Right ventricle myocardium superior (tissue), 1 donor: ENCODE measurements around the gene AP2B1. TPM values are rescaled to one million over a fixed set of nuclear protein-coding genes. Genes with fewer than 3 reads are reported as not detected.
"Not testable (repeated sequence)": the region's sequence is repeated elsewhere in the genome, so short reads cannot be mapped to it uniquely, and the experiment has no call there.

ENCODE experiments used
- ATAC-seq: fragments of 200-7000 bp; cut with Tn5 transposase; one replicate; pipeline ENCODE4 v1.9.1; 2020; ENCODE audit warnings: mild to moderate bottlenecking; ENCODE audit not compliant: poor library complexity
- DNase-seq: peaks from one replicate; pipeline ENCODE4 v3.0.0-alpha.2; 2020
- intact Hi-C: fragments of 100-400 bp; cut with DNase I; formaldehyde crosslinking; loops from one replicate; pipeline ENCODE4 v1.11.2; 2022
- total RNA-seq: library from RNA; stranded (reverse); fragmentation: NEBNext Ultra II Directional; extraction: Animal tissue kit (Norgen Biotek cat#: 25700); gene quantifications from one replicate; pipeline ENCODE4 v1.2.1, GENCODE V29; 2021
- donor health status: DM: no; HTN: yes; CAD: no; lungs with severe emphysema.

AP2B1 gene
- total RNA-seq, 1 donor from 2014 or later, result 112 TPM

- DNase-seq, ATAC-seq, intact Hi-C loops: not testable (repeated sequence)
These were observed 23.9 kb upstream of the AP2B1 start for GRCh38 chr17:35563181-35563580.

- DNase-seq (no peak), ATAC-seq (no peak)
- intact Hi-C loops, result no loop called here
These were observed 20.2 kb upstream of the AP2B1 start for GRCh38 chr17:35566968-35567367.

GRCh38 chr17:35568561-35568960 is 18.6 kb upstream of the AP2B1 start:
- intact Hi-C loops, result no loop called here
- no peak for DNase-seq
- ATAC-seq, result no peak

GRCh38 chr17:35569405-35569804 is 17.7 kb upstream of the AP2B1 start:
- no peak for ATAC-seq
- DNase-seq, result no peak
- intact Hi-C loops, result no loop called here

GRCh38 chr17:35575759-35576158 is 11.4 kb upstream of the AP2B1 start:
- ATAC-seq (no peak), DNase-seq (no peak)
- intact Hi-C loops, result no loop called here

- peak; percentile 32 for ATAC-seq
- intact Hi-C loops, result no loop called here
- DNase-seq, result no peak
These were observed 9.3 kb upstream of the AP2B1 start for GRCh38 chr17:35577830-35578196.

GRCh38 chr17:35578197-35578928 is 8.8 kb upstream of the AP2B1 start, which contains the start of gene PEX12:
Gene PEX12, minus strand, starts transcription at chr17:35578571. Its CDS starts 550 bp downstream, at chr17:35578021.
- ATAC-seq (peak; percentile 98), DNase-seq (peak; percentile 92)
- intact Hi-C loops, result no loop called here

GRCh38 chr17:35578929-35579432 is 8.1 kb upstream of the AP2B1 start:
- no peak for DNase-seq
- intact Hi-C loops, result no loop called here
- ATAC-seq, result no peak

GRCh38 chr17:35584061-35584460 is 3.1 kb upstream of the AP2B1 start:
- intact Hi-C loops, result no loop called here
- no peak for DNase-seq

GRCh38 chr17:35586569-35587073 is 501 bp upstream of the AP2B1 start:
- intact Hi-C loops, result no loop called here

More at GRCh38 chr17:35584061-35584460, 3.1 kb upstream of the AP2B1 start:
- ATAC-seq, result no peak

GRCh38 chr17:35588196-35588920 is 1.2 kb downstream of the AP2B1 start:
- ATAC-seq (no peak), DNase-seq (no peak)
- intact Hi-C loops, result no loop called here

More at GRCh38 chr17:35586569-35587073, 501 bp upstream of the AP2B1 start:
- peak; percentile 18 for ATAC-seq
- DNase-seq, result no peak

GRCh38 chr17:35596072-35596471 is 8.9 kb downstream of the AP2B1 start:
- intact Hi-C loops, result no loop called here
- ATAC-seq (peak; percentile 53), DNase-seq (no peak)

GRCh38 chr17:35596530-35597233 is 9.6 kb downstream of the AP2B1 start:
- intact Hi-C loops, result no loop called here
- peak; percentile 26 for ATAC-seq
- DNase-seq, result no peak

- DNase-seq (no peak), ATAC-seq (no peak)
- intact Hi-C loops, result no loop called here
These were observed 10.5 kb downstream of the AP2B1 start for GRCh38 chr17:35597604-35598003.

- intact Hi-C loops, result no loop called here
- DNase-seq (no peak), ATAC-seq (no peak)
These were observed 16.6 kb downstream of the AP2B1 start for GRCh38 chr17:35603674-35604073.

GRCh38 chr17:35605678-35606077 is 18.6 kb downstream of the AP2B1 start:
- DNase-seq (no peak), ATAC-seq (no peak)
- intact Hi-C loops, result no loop called here

GRCh38 chr17:35607239-35607847 is 20.2 kb downstream of the AP2B1 start:
- ATAC-seq, result no peak
- no peak for DNase-seq
- intact Hi-C loops, result no loop called here

GRCh38 chr17:35609831-35610230 is 22.7 kb downstream of the AP2B1 start:
- no peak for DNase-seq
- intact Hi-C loops, result no loop called here
- ATAC-seq, result no peak

GRCh38 chr17:35610746-35611145 is 23.6 kb downstream of the AP2B1 start:
- intact Hi-C loops, DNase-seq, ATAC-seq: not testable (repeated sequence)
